CD4-positive, alpha-beta T cell treated with Interleukin-12 subunit alpha and Interleukin-12 subunit beta, for 1 hour (primary cell): ENCODE measurements around the gene ADGRG1.
"Not testable (repeated sequence)": the region's sequence is repeated elsewhere in the genome, so short reads cannot be mapped to it uniquely, and the experiment has no call there.

Source experiments
- DNase-seq: peaks from one replicate; pipeline ENCODE4 v3.0.0-alpha.2; 2020

Gene ADGRG1

DNA sequence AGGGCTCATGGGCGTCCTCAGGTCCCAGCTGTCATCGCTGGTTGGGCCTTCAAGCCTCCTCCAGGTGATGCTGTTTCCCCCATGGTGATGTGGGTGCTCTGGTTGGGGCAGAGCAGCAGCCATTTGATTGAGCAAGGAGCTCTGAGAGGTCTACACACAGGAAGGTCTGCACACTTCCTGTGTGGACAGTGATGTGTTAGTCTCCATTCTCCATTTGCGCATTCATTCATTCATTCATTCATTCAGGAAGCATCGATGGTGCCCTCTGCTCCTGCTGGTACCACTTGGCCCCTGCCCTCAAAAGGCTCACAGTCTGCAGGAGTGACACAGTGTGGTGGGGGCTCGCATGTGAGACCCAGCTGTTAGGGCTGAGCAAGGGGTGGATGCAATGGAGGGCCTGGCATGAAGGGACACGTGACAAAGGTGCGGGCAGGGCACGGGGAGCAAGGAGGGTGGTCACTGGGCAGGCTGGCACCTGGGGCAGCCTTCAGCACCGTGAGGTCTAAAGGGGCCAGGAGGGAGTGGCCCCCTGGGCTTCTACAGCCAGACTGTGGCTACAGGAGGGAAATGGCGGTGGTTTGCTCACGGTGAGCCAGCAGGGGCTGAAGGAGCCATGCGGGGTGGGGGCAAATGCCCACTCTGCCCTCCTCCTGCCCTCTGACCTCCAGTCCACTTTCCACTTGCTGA lies 41.2 kb downstream of the ADGRG1 start:
- no peak for DNase-seq

DNA sequence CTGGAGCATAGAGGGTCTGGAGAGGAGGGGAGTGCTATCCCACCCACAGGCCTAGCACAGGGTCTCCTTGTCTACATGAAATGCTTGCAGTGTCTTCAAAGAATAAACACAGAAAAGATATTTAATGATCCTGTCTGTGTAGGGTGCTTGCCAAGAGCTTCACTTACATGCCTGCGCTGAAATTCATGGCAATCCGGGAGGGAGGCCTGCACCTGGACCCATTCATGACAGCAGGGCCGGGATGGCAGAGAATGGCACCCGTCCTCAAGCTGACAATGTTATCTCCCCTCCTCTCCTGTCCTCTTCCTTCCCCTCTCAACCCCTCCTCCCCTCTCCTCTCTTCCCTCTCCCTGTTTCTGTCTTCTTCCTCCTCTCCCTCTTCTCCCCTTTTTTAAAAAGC lies 41.8 kb downstream of the ADGRG1 start:
- no peak for DNase-seq

DNA sequence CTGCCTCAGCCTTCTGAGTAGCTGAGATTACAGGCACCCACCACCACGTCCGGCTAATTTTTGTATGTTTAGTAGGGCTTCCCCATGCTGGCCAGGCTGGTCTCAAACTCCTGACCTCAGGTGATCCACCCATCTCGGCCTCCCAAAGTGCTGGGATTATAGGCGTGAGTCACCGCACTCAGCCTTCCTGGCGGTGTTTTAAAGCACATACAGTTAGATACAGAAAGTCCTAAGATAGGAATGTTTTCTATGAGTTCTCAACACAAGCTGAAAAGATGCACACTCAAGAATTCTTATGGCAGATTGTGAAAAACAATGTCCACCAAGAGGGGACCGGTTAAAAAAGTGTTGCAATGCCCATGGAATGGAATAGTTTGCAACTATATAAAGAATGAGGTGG lies 43.0 kb downstream of the ADGRG1 start:
- DNase-seq = not testable (repeated sequence)

DNA sequence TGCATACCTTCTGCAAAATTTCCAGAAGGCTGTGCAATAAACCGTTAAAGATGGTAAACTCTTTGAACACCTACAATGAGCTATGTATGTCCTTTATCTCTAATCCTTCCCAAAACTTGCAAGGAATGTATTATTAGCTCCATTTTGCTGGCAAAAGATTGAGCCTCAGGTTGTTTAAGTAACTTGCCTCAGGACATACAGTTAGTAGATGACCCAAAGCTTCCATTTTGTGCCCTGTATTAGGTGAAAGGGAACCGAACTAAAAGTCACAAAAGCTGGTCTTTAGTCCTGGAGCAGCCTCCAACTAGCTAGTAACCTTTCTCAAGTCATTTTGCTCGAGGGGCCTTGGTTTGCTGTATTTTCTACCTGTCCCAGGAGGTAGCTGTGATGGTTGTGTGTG lies 44.0 kb downstream of the ADGRG1 start:
- no peak for DNase-seq

DNA sequence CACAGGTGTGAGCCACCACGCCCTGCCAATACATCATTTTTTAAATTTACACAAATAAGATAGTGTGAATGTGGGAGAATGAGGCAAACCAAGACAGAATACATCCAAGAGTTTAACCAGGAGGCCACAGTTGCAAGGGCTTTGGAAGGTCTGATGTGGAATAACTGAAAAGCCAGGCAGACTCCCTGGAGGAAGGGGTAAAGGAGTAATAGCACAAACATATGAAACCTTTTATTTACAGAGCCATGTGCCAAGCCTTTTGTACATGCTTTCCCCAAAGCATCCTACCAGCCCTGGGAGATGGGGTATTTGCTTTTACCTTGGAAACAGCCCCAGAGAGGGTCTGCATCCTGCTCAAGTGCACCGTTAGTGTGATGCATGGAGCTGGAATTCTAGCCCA lies 44.4 kb downstream of the ADGRG1 start:
- no peak for DNase-seq

DNA sequence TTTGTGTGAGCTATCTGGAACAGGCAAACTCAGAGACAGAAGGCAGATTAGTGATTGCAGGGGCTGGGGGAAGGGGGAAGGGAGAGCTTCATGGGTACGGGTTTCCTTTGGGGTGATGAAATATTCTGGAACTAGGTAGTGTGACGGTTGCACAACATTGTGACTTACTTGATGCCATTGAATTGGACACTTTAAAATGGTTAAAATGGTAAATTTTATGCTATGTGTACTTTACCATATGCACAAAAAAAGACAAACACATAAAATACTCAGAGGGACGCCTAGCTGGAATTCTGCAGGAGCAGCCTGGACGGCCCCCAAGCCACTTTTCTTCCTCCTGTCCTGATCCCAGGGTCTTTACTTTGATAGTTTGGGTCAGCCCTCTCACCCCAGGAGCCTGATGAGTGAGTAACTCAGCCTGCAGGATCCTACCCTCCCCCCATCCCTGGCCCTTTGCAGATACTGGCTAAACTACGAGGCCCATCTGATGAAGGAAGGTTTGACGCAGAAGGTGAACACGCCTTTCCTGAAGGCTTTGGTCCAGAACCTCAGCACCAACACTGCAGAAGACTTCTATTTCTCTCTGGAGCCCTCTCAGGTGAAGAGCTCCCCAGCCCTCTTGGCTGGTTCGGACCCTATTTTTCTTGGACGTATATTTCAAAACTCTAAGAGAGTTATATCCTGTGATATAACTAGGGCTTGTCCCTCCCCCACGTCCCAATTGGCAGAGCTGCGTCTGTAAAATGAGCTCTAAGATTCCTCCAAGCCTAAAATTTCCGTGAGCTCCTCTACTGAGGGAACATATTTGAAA lies 47.5 kb downstream of the ADGRG1 start:
- DNase-seq = no peak

DNA sequence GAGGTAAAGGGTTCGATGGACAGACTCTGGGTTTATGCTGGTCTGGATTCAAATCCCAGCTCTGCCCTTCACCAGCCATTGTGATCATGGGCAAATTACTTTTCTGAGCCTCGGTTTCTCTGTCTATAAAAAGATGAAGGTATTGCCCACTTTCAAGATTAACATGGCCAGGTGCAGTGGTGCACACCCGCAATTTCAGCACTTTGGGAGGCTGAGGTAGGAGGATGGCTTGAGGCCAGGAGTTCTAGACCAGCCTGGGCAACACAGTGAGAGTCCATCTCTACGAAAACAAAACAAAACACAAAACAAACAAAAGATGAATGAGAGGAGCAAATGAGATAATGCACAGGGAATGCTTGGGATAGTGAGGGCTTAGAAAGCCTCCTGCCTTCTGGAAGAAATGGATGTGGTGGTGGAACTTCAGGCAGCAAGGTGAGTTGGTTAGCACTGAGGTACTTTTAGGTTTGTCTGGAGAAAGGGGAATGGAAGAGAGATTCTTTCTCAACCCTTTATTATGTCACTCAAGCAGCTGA lies 48.2 kb downstream of the ADGRG1 start:
- no peak for DNase-seq

DNA sequence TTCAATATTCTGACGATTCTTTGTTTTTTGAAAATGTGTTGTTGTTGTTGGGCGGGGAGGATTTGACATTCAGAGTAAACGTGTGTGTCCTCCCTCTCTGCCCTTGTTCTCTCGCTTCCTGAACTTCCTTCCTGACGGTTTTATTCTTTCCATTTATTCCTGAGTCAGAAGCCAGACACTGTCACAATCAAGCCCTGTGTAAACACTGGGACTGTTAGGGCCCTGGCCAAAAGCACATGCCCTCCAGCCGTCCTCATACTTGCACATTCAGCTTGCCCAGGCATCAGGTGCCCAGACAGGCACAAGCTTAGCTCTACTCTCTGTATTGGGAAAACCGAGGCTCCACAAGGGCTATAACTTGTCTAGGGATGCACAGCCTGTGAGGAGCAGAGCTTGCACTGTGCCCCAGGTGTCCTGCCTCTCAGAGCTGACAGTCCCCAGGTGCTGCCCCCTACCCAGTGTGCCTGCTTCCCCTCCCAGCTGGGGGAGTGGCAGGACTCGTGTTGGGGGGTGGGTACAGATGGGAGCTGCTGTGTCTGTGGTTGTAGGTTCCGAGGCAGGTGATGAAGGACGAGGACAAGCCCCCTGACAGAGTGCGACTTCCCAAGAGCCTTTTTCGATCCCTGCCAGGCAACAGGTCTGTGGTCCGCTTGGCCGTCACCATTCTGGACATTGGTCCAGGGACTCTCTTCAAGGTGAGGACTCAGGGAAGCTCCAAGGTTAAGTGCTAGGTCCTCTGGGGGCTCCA lies 49.4 kb downstream of the ADGRG1 start:
- DNase-seq = no peak

DNA sequence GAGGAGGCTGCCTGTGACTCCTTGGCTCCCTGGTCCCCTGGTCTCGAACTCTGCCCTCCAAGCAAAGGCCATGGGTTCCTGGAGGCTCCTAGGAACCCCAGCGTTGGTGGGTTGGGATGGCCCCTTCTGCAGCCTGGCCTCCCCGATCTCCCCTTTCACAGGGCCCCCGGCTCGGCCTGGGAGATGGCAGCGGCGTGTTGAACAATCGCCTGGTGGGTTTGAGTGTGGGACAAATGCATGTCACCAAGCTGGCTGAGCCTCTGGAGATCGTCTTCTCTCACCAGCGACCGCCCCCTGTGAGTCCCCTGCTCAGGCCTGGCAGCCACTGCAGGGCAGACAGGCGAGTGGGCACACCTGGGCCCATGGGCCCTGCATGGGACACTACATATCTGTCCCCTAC lies 50.6 kb downstream of the ADGRG1 start:
- DNase-seq = no peak

DNA sequence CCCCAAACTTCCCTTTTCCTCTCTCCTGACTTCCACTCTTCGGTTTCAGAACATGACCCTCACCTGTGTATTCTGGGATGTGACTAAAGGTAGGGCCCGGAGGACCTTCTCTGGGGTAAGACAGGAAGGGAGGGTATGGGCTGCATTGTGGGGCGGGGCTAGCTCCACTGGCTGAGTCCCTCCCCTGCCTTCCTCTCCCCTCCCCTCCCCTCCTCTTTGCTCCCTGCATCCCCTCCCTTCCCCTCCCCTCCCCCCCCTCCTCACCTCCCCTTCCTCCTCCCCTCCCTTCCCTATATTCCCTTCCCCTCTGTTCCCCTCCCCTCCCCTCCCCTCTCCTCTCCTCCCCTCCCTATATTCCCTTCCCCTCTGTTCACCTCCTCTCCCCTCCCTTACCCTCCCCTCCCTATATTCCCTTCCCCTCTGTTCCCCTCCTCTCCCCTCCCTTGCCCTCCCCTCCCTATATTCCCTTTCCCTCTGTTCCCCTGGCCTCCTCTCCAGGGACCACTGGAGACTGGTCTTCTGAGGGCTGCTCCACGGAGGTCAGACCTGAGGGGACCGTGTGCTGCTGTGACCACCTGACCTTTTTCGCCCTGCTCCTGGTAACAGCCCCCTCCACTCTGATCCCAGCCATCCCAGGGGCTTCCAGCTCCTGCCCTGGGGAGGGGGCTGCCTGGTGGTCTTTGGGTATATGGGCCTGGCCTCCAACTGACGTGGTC lies 51.5 kb downstream of the ADGRG1 start:
- no peak for DNase-seq

DNA sequence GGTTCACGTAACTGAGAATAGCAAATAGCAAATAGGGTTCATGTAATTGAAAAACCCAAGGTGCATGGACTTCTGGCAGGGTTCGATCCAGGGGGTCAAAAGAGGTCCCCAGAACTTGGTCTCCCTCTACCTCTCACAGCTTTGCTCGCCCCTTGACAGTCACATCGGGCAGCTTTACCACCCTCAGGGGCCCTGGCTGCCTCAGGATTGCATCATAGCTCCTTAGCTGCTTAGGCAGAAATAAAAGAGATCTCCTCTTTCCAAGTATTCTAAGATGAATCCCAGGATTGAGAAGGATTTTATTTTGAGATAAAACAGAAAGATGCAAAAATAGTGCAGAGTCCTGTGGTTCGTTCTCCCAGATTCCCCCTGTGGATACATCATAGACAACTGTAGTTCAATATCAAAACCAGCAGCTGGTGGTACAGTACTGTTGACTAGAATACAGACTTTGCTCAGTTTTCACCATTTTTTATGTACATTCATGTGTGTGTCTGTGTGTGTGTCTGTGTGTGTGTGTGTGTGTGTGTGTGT lies 52.5 kb downstream of the ADGRG1 start:
- DNase-seq = no peak

DNA sequence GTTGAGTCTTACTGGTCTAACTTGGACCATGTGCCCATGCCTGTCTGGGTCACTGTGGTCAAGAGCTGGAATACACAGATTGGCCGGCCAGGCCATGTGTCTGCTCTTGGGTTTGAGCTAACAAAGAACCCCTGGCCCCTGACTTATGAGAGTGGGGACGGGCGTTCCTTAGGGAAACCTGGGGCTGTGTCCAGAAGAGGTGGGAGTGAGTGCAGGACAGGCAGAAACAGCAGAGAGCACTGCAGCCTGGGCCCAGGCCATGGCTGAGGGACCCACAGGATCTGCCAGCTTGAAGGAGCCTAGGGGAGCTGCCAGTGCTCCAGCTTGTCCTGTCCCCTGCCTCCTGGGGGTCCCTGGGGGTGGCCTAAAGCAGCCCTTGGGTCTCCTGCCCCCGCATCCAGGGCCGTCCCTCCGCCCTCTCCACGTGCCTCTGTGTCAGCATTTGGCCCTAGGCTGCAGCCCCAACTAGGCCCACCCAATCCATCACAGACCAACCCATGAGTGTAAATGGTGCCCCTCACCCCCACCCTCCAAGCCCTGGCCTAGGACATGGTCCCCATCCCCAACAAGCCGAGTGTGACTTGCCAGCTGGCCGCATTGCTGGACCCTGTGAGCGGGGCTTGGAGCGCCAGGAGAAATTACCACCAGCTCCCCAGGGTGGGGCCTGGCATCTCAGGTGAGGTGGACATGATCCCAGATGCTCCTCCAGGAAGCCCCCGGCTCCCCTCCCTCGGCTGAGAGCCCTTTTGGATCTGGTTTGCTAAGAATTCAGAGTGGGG lies 53.7 kb downstream of the ADGRG1 start:
- no peak for DNase-seq

DNA sequence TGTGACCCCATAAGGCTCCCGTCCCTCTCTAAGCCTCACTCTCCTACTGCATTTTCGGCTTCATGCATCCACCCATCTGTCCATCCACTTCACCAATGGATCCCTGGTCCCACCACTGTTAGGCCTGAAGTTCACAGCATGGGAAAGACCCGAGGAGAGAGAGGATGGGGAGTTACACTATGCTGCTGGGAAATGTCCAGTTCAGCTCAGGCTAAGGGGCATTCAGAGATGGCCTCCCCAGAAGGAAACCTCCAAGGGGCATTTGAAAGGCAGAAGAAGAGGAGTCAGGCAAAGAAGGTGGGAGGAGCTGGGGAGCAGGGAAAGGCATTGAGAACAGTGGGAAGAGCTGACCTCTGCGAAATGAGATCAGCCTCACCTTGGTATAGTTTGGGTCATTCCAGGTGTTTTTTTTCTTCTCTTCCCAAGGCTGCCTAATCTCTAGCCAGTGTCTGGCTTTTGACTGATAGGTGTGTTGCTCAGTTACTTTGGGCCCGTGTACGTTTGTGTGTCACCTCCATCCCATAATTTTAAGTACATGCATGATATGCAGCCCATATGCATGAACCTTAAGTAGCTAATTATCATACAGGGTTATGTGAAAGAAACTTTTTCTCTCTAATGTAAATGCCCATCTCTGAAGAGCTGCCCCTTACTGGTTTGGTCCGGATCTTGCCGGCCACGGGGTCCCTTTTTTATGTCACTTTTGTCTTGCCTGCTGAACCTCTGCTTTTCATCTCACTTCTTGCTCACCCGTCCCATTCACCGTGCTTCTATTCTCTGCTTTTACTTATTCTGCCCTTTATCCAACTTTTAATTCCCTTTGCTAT lies 54.6 kb downstream of the ADGRG1 start:
- DNase-seq = no peak

DNA sequence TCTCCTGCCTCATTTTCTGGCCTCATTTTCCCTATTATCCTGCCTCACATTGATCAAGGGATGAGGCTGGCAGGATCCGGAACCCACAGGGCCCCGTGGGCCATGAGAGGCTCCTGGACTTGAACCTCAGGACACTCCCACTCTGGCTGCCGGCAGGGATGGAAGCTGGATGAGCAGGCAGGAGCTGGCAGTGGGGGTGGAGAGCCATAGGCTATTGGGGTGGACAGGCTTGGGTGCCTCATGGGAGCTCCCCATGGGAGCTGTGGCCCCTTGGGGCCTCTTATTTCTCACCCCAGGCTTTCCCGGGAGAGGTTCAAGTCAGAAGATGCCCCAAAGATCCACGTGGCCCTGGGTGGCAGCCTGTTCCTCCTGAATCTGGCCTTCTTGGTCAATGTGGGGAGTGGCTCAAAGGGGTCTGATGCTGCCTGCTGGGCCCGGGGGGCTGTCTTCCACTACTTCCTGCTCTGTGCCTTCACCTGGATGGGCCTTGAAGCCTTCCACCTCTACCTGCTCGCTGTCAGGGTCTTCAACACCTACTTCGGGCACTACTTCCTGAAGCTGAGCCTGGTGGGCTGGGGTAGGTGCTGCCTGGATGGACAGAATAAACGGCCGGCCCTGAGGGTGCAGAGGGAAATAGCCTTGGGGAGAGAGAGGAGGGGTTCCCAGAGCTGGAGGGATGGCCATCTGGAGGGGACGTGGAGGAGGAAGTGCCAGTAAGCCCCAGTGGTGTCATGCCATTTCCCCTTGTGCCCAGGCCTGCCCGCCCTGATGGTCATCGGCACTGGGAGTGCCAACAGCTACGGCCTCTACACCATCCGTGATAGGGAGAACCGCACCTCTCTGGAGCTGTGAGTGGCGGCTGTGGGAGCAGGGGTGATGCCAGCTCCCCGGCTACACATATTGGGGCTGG lies 55.5 kb downstream of the ADGRG1 start:
- no peak for DNase-seq

DNA sequence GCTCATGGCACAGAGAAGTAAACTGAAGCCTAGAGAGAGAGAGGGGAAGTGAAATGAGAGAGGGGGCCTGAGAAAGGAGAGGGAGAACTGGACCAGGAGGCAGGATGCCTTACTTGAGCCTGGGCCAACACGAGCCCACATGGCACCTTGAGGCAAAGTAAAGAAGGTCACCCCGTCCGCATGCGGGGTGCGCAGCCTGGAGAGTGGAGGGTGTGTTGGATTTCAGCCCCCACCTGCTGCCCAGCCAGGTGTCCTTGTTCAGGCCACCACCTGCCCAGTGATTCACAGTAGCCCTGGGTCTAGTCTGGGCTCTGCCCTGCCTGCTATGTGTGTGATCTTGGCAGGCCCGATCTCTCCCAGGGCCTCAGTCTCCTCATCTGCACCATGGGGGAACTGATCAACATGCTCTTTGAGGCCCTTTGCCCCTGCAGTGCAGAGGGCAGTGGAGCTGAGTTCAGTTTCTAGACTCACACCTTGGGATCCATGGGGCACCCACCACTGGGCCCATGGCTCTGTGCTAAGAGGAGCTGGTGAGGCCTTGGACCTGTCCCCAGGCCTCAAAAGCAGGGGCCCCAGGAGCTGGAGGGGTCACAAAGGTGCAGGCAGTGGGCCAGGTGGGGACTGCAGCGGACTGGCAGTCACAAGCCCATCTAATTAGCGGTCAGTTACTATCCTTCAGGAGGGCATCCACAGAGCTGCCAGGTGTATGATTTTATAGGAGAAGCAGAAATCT lies 56.4 kb downstream of the ADGRG1 start:
- DNase-seq = no peak

DNA sequence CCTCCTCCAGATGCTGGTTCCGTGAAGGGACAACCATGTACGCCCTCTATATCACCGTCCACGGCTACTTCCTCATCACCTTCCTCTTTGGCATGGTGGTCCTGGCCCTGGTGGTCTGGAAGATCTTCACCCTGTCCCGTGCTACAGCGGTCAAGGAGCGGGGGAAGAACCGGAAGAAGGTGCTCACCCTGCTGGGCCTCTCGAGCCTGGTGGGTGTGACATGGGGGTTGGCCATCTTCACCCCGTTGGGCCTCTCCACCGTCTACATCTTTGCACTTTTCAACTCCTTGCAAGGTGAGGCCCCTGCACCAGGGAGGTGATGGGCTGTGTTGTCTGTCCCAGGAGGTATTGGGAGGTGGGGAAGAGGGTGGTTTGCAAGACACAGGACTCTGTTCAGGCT lies 57.2 kb downstream of the ADGRG1 start:
- DNase-seq = no peak

DNA sequence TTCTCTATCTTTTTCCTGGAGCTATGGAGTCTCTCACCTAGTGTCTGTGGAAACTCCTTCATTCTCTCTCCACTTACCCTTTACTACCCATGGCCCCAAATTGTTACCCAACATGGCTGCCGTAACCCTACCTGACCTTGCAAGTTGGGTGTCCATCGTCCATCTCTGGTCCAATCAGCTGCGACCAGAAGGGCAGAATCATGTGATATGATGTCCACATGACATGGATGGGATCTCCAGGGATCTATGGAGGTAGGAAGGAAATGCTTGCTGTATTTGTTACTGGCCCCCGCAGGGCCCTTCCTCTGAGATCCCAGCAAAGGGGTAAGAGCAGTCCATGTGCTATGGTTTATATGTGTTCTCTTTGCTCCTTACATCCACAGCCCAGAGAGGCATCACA lies 58.1 kb downstream of the ADGRG1 start:
- DNase-seq = no peak

DNA sequence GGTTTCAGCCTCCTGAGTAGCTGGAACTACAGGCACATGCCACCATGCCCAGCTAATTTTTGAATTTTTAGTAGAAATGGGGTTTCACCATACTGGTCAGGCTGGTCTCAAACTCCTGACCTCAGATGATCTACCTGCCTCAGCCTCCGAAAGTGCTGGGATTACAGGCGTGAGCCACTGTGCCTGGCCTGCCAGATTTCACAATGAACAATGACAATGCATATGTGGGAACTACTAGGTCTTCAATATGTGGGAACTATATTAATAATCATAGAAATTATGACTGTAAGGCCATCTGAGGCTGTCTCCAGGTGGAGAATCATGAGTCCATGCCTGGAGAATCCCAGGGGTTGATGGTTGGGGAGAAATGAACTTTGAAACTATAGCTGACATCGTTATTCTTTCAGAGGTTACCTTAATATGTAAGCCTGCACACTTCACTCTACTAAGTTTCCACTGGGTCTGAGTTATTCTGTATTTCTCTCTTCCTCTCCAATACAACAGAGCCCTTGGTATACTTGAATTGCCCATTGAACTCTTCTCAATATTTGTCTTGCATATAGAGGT lies 59.0 kb downstream of the ADGRG1 start:
- no peak for DNase-seq

DNA sequence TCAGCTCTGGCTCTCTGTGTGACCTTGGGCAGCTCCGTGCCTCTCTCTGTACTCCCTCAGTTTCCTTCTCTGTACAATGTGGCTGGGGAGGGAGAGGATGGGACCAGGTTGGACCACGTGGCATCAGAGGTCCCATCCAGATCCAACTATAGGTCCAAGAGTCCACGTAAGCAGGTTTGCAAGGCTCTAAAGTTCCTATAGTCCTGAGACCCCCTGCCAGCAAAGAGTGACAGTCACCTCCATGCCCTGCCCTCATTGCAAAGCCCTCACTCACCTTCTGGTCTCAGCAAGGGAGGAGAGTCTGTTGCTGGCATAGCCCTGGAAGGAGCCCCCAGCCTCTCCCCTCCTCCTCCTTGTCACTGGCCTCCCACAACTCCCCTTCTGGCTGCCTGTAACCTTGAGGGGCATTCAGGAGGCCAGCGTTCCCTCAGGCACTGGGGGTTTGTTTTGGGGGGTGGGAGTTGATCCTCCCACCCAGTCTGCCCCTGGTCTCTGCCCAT lies 60.1 kb downstream of the ADGRG1 start:
- DNase-seq = no peak
